ENCODE measurements around the gene PNPT1. TPM values are rescaled to one million over a fixed set of nuclear protein-coding genes. Genes with fewer than 3 reads are reported as not detected.
A peak's percentile ranks its signal among the peaks of the same experiment; 100 is the strongest.

Gene PNPT1
- total and polyA plus RNA-seq, 8 donors: 20.3 to 28.0 (median 26.0) TPM

GRCh38 chr2:55592130-55592529 is 101.5 kb downstream of the PNPT1 start:
- peaks cover 0 to 9% of the 10 kb centered on the region in 2 donors for H3K4me1 ChIP-seq
- peaks cover 0 to 31% of the 10 kb centered on the region in 2 donors for H3K36me3 ChIP-seq
- no peak overlapping the region for H3K4me3 ChIP-seq
- intact Hi-C loops (cut with DNase I): no loop called here
- DNase-seq (no peak), ATAC-seq (no peak)
- no peaks in the 10 kb centered on the region for H3K9me3 ChIP-seq
- H3K27ac ChIP-seq: no peak overlapping the region
- H3K27me3 ChIP-seq: no peaks in the 10 kb centered on the region
- TF ChIP-seq CTCF (IDR thresholded peaks at IDR 0.05): no peak

DNA sequence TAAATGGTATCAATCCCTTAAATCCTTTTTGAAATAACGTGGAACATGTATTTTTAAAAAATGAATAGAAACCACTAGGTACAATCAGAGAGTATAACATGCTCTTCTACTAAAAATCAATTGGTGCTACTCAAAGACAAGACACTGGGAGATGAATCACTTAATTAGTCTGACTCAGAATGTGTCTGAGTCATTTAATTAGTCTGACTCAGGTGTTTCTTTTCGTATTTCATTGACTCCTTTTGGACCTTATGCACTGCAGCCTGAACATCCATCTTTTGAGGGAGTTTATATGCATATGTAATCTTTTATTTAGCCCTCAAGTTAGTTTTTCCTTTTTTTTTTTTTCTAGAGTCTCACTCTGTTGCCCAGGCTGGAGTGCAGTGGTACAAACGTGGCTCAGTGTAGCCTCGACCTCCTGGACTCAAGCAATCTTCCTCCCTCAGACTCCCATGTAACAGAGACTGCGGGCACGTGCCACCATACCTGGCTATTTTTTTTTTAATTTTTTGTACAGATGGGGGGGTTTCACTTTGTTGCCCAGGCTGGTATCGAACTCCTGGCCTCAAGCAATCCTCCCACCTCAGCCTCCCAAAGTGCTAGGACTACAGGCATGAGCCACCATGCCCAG is 102.7 kb downstream of the PNPT1 start:
- no peak overlapping the region for H3K27ac ChIP-seq
- ATAC-seq (no peak), DNase-seq (no peak)
- no peaks in the 10 kb centered on the region for H3K9me3 ChIP-seq
- H3K4me1 ChIP-seq: peaks cover 0 to 13% of the 10 kb centered on the region in 2 donors
- no peak for TF ChIP-seq CTCF (IDR thresholded peaks at IDR 0.05)
- peaks cover 0 to 31% of the 10 kb centered on the region in 2 donors for H3K36me3 ChIP-seq
- no peaks in the 10 kb centered on the region for H3K27me3 ChIP-seq
- no peak overlapping the region for H3K4me3 ChIP-seq
- intact Hi-C loops (cut with DNase I): no loop called here

- intact Hi-C loops (cut with DNase I): no loop called here
- no peak for TF ChIP-seq CTCF (IDR thresholded peaks at IDR 0.05)
- DNase-seq: no peak
- peaks cover 0 to 14% of the 10 kb centered on the region in 2 donors for H3K4me1 ChIP-seq
- H3K36me3 ChIP-seq: peaks cover 0 to 66% of the 10 kb centered on the region in 2 donors
- ATAC-seq: no peak
- H3K27ac ChIP-seq: peak overlapping the region in 1 of 2 donors; percentile 31
- no peaks in the 10 kb centered on the region for H3K9me3 ChIP-seq
- H3K27me3 ChIP-seq: no peaks in the 10 kb centered on the region
- H3K4me3 ChIP-seq: no peak overlapping the region
These were observed 108.1 kb downstream of the PNPT1 start for GRCh38 chr2:55585451-55586080.

Other genes with a start within 250 kb of the PNPT1 start
- gene CFAP36, start 174.1 kb downstream of the PNPT1 start, total RNA-seq: 10 to 100 TPM; 32.4 to 36.4 TPM
- gene CFAP36, start 174.1 kb downstream of the PNPT1 start, polyA plus RNA-seq (ENCODE audit: insufficient read length in 6 of 6): 100 to 1,000 TPM in 2 of 6 donors, 10 to 100 TPM in 4; 81.7 to 107 (median 87.5) TPM
- 10 to 100 TPM; 63.8 to 64.6 TPM for gene PPP4R3B, start 76.2 kb downstream of the PNPT1 start, total RNA-seq
- 10 to 100 TPM; 69.5 to 78.7 (median 75.6) TPM for gene PPP4R3B, start 76.2 kb downstream of the PNPT1 start, polyA plus RNA-seq (ENCODE audit: insufficient read length in 6 of 6)
- gene EFEMP1, start 229.9 kb upstream of the PNPT1 start, total RNA-seq: 100 to 1,000 TPM; 329 to 346 TPM
- gene EFEMP1, start 229.9 kb upstream of the PNPT1 start, polyA plus RNA-seq (ENCODE audit: insufficient read length in 6 of 6): 100 to 1,000 TPM; 101 to 171 (median 141) TPM

Data from left lung (tissue), 10 donors.